NCI-H526 treated with DMSO at 0.1 percent for 48 hours (cell line): ENCODE data around the gene GPR153.

Source experiments
- DNase-seq: peaks from one replicate; lab custom pipeline; 2025; lab: John Stamatoyannopoulos, UW

Gene GPR153

DNA sequence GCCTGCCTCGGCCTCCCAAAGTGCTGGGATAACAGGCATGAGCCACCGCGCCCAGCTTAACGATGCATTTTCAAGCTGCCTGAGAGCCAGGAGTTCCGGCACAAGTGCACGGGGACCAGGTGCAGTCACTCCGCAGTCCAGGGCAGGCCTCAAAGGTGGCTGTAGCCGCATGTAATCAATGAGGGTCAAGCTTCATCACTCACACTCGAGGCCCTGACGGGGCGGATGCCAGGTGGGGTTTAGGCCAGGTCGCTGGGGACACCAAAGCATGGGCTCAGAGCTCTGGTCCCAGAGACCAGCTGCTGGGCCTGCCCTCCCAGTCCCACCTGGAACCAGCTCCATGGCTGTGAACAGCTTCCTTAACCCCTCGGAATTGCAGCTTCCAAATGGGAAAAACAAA lies 26.1 kb upstream of the GPR153 start:
- DNase-seq = no peak

- no peak for DNase-seq
These were observed 25.4 kb upstream of the GPR153 start for GRCh38 chr1:6286266-6286665.

GRCh38 chr1:6285336-6285735 lies 24.4 kb upstream of the GPR153 start:
- DNase-seq = no peak

GRCh38 chr1:6282577-6283270 lies 21.8 kb upstream of the GPR153 start:
- DNase-seq = no peak

DNA sequence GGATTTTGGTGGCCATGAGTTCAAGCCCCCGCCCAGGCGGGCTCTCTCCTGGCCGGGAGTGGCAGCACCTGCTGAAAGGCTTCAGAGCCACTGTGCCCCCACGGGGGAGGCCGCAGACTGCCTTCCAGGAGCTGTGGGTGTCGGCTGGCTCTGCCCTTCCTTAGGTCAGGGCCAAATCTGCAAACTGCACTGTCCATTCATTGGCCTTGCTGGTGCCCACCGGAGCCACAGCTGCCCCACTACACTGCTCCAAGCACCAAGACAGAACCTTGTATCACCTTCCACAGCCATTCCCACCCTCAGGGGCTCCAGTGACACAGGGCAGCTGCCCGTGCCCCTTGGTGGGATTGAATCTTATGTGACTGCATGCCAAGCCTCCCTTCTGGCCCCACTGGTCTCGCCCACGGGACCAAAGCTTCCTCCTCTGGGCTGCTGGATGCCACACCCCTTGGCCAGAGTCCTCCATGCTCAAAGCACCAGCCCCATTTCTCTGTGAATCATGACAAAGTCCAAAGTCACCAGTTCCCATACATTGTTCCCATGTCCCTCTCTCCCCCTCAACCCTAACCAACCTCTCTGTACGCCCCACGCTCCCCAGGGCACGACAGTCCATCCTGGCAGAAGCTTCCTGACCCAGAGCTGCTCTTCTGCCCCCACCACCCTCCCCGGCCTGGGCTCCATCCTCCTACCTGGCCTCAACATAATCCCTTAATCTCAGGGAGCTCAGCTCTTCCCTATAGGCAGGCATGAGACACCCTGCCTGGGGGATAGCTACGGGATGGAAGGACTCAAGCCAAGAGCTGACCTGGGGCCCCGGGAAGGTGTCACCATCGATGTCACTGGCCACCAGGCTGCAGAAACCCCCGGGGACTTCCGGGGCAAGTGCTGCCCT lies 20.9 kb upstream of the GPR153 start:
- DNase-seq = no peak

DNA sequence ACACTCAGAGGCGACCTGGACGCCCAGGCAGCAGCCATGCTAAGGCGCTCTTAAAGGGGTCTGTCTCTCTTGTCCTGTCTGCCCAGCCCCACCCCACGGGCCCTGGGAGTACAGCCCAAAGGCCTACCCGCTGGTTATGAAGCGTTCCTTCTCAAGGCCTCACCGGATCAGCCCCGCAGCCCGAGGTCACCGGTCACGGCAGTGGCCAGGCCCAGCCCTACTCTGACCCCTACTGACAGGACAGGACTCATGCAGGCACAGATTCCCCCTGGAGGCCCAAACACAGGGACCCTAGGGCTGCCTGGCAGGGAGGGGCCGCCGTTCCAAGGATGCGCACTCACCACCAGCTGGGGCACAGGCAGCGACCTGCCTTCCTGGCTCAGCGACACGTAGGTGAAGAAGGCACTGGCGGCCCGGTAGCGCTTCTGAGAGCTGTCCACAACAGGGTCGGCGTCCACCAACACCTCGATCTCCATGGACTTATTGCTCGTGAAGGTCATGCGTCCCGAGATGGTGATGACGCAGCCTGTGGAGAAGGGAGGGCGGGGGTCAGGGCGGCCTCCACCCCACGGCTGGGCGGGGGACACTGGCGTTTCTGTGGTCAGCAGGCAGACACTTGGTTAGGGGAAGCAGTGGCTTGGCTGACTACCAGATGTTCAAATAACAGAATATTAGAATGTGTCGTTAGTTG lies 20.0 kb upstream of the GPR153 start:
- DNase-seq = no peak

DNA sequence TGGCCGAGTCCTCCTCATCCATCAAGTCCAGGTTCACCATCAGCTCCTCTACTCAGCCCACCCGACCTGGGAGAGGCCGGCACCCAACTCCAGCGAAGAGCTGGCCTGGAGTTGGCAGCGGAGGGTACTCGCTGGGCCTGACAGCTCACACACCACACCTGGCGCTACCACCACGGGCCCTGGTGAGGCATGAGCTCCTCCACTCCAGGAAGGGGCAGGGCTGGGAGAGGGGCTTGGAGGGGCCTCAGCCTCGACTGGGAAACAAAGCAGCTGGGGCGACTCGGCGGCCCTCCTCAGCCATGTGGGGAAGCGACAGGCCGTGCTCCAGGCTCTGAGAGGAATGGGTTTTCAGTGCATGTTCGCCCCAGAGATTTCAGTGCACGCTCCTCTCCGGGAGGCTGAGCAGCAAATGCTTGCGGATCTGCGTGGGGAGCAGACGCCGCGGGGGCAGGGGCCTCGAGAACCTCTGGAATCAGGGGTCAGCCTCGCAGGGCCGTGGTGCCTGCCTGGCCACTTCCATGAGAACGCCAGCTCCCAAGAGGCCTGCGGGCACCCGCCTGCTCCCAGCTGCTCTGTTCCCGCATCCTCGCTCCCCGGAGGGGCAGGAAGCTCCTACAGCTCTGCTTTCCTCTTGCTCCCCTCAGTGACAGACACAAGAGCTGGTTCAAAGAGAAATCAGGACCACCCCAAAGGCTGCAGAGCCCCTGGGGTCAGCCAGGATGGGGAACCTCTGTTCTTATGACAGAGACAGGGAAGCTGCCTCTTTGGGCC lies 18.9 kb upstream of the GPR153 start:
- no peak for DNase-seq

GRCh38 chr1:6279066-6279465 lies 18.2 kb upstream of the GPR153 start:
- DNase-seq = no peak

DNA sequence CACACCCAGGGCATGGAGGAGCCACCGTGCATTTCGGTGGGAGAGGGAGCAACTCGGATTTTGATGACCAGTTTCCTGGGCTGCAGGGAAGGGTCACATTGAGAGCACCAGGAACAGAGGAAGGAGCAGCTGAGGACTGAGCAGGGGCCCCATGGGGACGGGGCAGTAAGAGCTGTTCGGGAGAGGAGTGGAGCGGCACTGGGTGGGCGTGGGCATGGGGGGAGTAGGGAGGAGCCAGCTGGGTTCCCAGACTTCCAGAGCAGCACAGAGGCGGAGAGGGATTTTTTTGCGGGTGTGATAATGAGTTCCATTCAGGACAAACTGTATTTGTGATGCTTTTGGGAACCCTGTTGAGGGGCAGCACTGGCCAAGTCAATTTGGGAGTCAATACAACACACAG lies 17.4 kb upstream of the GPR153 start:
- no peak for DNase-seq

DNA sequence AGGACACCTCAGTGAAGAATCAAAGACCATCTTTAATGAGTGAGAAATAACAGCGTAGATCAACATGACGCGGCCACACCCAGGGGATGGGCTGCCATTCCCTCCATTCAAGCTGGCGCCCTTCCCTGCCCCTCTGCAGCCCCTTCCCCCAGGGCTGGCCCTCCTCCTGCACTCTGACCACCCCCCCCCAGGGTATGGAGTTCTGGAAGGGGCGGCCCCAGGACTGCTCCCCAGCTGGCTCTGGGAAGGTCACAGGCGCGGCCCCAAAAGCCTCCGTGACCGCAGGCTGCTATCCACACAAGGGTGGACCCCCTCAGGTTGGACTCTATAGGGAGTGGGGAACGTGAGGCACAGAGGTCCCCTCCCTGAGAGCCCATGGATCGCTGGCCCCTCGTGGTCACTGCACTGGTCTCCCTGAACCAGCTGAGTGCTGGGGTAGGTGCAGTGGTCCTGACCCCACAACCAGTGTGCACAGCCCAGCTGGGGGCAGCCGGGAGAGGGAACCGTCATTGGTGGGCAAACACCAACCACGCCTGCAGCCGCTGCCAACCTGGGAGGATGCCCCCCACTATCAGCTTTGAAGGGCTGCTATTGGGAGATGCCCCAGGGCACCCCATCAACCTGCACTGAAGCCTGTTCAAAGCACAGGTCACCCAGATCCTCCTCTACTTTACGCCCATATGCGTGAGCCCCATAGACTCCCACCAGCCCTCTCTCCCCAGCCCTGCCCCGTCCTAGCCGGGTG lies 16.1 kb upstream of the GPR153 start:
- DNase-seq = no peak

DNA sequence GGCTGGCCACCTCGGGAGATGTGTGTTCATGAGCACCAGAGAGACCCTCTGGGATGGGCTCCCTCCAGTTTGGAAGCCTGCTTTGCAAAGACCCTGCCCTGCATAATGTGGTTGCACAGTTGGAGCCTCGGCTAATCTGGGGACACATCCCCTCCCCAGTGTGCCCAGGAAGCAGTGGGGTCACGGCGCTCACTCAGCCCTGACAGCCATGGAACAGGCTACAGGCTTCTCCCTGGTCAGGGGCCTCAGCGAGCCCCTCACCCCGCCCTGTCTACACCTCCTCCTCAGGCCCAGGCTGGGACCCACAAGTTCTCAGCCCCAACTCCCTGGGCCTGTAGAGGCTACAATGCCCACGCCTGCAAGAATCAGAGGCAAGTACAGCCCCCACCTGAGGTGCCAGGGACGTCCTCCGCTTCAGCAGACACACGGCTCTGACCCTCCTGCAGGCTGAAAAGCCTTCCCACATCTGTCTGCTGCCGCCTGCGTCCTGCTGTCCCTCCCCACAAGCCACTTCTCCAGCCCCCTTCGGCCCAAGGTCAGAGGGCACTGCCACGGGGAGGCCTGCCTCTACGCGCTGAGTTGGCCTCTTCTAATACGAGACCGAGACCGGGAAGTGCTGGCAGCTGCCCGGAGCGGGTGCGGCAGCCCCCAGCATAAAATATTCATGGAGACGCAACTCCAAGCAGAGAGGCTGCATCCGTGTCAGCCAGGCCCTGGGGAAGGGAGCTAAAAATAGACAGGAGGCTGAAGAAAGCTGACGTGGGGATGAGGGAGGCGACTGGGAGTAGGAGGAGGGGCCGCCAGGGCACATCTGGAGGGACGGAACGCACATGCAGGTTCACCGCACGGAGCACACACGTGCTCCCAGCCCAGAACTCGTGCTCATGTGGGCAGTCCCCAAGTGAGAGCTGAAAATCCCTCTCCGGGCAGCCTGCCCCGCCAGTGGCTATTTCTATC lies 15.2 kb upstream of the GPR153 start:
- DNase-seq = peak; percentile 86

- DNase-seq = no peak
These were observed 13.8 kb upstream of the GPR153 start for GRCh38 chr1:6274622-6275139.

DNA sequence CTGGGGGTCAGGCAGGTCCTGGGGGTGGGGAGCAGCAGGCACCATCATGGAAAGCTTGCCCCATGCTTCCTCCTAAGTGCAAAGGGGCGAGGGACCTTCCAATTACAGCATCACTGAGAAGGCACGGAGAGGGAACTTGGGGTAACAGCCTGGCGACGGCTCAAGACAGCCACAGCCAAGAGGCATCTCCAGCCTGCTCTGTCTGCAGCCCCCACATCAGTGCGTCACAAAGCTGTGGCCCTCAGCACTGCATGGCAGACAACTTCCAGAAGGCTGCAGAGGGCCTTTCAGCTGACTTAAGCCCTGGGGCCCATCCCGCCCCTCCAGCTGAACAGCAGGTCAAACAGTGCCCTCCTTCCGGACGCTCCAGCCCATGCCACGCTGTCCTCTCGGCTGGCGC lies 13.2 kb upstream of the GPR153 start:
- DNase-seq = no peak

DNA sequence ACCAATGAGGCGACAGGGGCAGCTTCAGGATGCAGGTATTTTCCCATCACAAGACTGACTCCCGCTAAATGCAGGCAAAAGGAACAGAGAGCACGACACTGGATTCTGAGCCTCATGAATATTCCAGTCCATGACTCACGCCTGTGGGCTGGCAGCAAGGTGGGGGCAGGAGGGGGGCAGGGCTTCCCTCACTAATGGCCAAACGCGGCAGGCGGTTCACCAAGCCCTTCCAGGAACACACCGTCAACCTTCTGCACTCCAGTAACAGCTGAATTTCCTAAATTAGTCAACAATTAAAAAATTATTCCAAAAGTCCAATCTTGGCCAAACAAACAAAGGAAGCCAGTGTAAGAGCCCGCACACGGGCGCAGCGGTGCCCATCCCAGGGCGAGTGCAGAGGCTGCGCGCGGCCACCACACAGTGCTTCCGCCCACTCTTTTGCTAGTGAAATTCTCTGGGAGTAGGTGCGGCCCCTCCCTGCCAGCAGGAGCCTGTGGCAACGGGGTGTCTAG lies 12.5 kb upstream of the GPR153 start:
- peak; percentile 54 for DNase-seq

- no peak for DNase-seq
These were observed 12.0 kb upstream of the GPR153 start for GRCh38 chr1:6272868-6273267.

GRCh38 chr1:6272452-6272851 lies 11.6 kb upstream of the GPR153 start:
- DNase-seq = no peak

- DNase-seq = peak; percentile 46
These were observed 10.7 kb upstream of the GPR153 start for GRCh38 chr1:6271554-6271953.

DNA sequence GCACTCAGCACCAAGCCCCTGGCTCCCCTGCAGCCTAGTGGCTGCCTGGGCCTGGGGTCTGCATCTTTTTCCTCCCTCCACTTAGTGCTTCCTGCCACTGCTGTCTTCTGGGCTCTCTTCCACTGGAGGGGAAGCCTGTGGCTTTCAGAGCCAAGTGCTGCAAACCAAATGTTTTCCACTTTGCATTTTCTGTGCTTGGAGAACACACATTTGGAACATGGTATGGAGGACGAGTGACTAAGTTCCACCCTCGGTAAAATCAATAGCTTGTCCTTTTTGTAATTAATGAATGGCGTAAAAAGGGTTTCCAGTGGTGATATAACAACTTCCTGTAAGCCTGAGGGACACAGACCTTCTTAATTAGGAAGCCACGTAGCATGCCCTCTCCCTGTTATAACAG lies 10.1 kb upstream of the GPR153 start:
- DNase-seq = no peak

GRCh38 chr1:6270401-6270800 lies 9.5 kb upstream of the GPR153 start:
- DNase-seq = no peak
